Endothelial cell (in vitro differentiated cells): ENCODE results near the gene SOCS7. TPM values are rescaled to one million over a fixed set of nuclear protein-coding genes. Genes with fewer than 3 reads are reported as not detected.
A peak's percentile ranks its signal among the peaks of the same experiment; 100 is the strongest.

Source experiments
- DNase-seq: peaks from one replicate; pipeline ENCODE4 v3.0.0; 2021; ENCODE audit warnings: low spot score
- H3K27ac Mint-ChIP-seq: one replicate; pipeline ENCODE4 v1.8.0; 2021; ENCODE audit warnings: mixed read lengths, inconsistent platforms; ENCODE audit not compliant: unreplicated experiment
- H3K27me3 Mint-ChIP-seq: one replicate; pipeline ENCODE4 v1.8.0; 2021; ENCODE audit warnings: mild to moderate bottlenecking, moderate library complexity, mixed read lengths, inconsistent platforms; ENCODE audit not compliant: unreplicated experiment
- H3K36me3 Mint-ChIP-seq: one replicate; pipeline ENCODE4 v1.8.0; 2021; ENCODE audit warnings: mild to moderate bottlenecking, low read depth, mixed read lengths, inconsistent platforms; ENCODE audit not compliant: unreplicated experiment
- H3K4me1 Mint-ChIP-seq: one replicate; pipeline ENCODE4 v1.8.0; 2021; ENCODE audit warnings: mild to moderate bottlenecking, mixed read lengths, inconsistent platforms; ENCODE audit not compliant: unreplicated experiment
- H3K4me3 Mint-ChIP-seq: one replicate; pipeline ENCODE4 v1.8.0; 2021; ENCODE audit warnings: mild to moderate bottlenecking, mixed read lengths, inconsistent platforms; ENCODE audit not compliant: unreplicated experiment
- H3K9me3 Mint-ChIP-seq: one replicate; pipeline ENCODE4 v1.8.0; 2021; ENCODE audit warnings: mixed read lengths, inconsistent platforms; ENCODE audit not compliant: unreplicated experiment
- CTCF ChIP-seq: fragments of 200-600 bp; sonication (generic); IDR thresholded peaks from one replicate; pipeline ENCODE4 v1.5.0; 2021; ENCODE audit warnings: antibody characterized with exemption; ENCODE audit not compliant: unreplicated experiment
- total RNA-seq: library from RNA; stranded (reverse); fragmentation: NEBNext Ultra II Directional; extraction: Animal tissue kit (Norgen Biotek cat#: 25700); gene quantifications from one replicate; pipeline ENCODE4 v1.2.1, GENCODE V29; 2021; ENCODE audit not compliant: unreplicated experiment

The SOCS7 gene
- total RNA-seq, 1 donor from 2014 or later, result 13.8 TPM

GRCh38 chr17:38449364-38449763 lies 97.7 kb downstream of the SOCS7 start:
- H3K9me3 Mint-ChIP-seq, result no peaks in the 10 kb centered on the region
- H3K4me1 Mint-ChIP-seq, result peaks cover 45% of the 10 kb centered on the region
- no peak for DNase-seq
- no peak for TF ChIP-seq CTCF
- peaks cover 13% of the 10 kb centered on the region for H3K27me3 Mint-ChIP-seq
- peaks cover 10% of the 10 kb centered on the region for H3K36me3 Mint-ChIP-seq
- peak overlapping the region; percentile 92 for H3K27ac Mint-ChIP-seq
- H3K4me3 Mint-ChIP-seq, result peak overlapping the region; percentile 79

- DNase-seq, result no peak
- peaks cover 20% of the 10 kb centered on the region for H3K27me3 Mint-ChIP-seq
- peak overlapping the region; percentile 97 for H3K27ac Mint-ChIP-seq
- no peaks in the 10 kb centered on the region for H3K9me3 Mint-ChIP-seq
- peaks cover 10% of the 10 kb centered on the region for H3K36me3 Mint-ChIP-seq
- peak overlapping the region; percentile 88 for H3K4me3 Mint-ChIP-seq
- no peak for TF ChIP-seq CTCF
- H3K4me1 Mint-ChIP-seq, result peaks cover 53% of the 10 kb centered on the region
Observed at GRCh38 chr17:38450557-38451029, 98.9 kb downstream of the SOCS7 start.

GRCh38 chr17:38451030-38451839 lies 99.6 kb downstream of the SOCS7 start:
- peak; percentile 48 for DNase-seq
- H3K9me3 Mint-ChIP-seq, result no peaks in the 10 kb centered on the region
- peak overlapping the region; percentile 88 for H3K4me3 Mint-ChIP-seq
- H3K4me1 Mint-ChIP-seq, result peaks cover 56% of the 10 kb centered on the region
- H3K36me3 Mint-ChIP-seq, result peaks cover 10% of the 10 kb centered on the region
- H3K27me3 Mint-ChIP-seq, result peaks cover 23% of the 10 kb centered on the region
- peak overlapping the region; percentile 97 for H3K27ac Mint-ChIP-seq
- no peak for TF ChIP-seq CTCF

- peak; percentile 65 for DNase-seq
- no peak for TF ChIP-seq CTCF
- Mint-ChIP-seq H3K4me3 (peak overlapping the region; percentile 97), H3K9me3 (no peaks in the 10 kb centered on the region), H3K36me3 (peaks cover 10% of the 10 kb centered on the region), H3K27me3 (peaks cover 27% of the 10 kb centered on the region), H3K4me1 (peaks cover 62% of the 10 kb centered on the region), H3K27ac (peak overlapping the region; percentile 97)
Observed at GRCh38 chr17:38451840-38452529, 100.3 kb downstream of the SOCS7 start.
